Effector memory CD4-positive, alpha-beta T cell (primary cell): ENCODE measurements around the gene DOP1B.

Experiments used
- DNase-seq, 3 donors: peaks; one replicate each; pipeline ENCODE4 v3.0.0-alpha.2; 2020
- H3K27ac ChIP-seq: 2 replicates; pipeline ENCODE4 v1.7.0; 2013; ENCODE audit warnings: mild to moderate bottlenecking, low read length, moderate library complexity; ENCODE audit not compliant: insufficient read depth, poor library complexity, severe bottlenecking
- H3K27me3 ChIP-seq: replicated peaks from 2 replicates; pipeline ENCODE4 v1.7.0; 2013; ENCODE audit warnings: mild to moderate bottlenecking, low read length; ENCODE audit not compliant: insufficient read depth, control insufficient read depth, poor library complexity, severe bottlenecking
- H3K36me3 ChIP-seq: 2 replicates; pipeline ENCODE4 v1.7.0; 2013; ENCODE audit warnings: mild to moderate bottlenecking, low read length, moderate library complexity; ENCODE audit not compliant: control insufficient read depth, insufficient read depth
- H3K4me1 ChIP-seq: 2 replicates; pipeline ENCODE4 v1.7.0; 2013; ENCODE audit warnings: low read length, mild to moderate bottlenecking; ENCODE audit not compliant: control insufficient read depth, insufficient read depth, poor library complexity, severe bottlenecking
- H3K4me3 ChIP-seq: 2 replicates; pipeline ENCODE4 v1.7.0; 2013; ENCODE audit warnings: low read length, low read depth, mild to moderate bottlenecking; ENCODE audit not compliant: insufficient read depth, poor library complexity, severe bottlenecking
- H3K9me3 ChIP-seq: 2 replicates; pipeline ENCODE4 v1.7.0; 2013; ENCODE audit warnings: mild to moderate bottlenecking, low read length, moderate library complexity; ENCODE audit not compliant: control insufficient read depth

DOP1B gene

DNA sequence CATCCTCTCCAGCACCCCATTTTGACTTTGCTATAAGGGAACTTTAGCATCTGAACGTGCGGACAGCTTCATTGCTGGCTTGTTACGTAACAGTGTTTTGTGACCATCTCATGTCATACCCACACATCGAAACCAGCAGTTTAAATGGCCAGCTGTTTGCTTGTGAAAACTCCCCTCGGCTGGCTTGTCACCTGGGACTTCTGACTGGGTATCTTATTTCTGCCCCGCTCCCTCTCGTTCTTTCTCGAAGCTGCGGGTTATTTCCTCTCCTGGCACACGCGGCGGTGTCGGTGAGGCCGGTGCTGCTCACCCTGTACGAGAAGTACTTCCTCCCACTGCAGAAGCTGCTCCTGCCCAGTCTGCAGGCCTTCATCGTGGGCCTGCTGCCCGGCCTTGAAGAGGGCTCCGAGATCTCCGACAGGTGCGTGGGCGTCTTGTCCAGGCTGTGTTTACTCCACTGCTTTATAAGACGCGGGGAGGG lies 43.5 kb downstream of the DOP1B start:
- peaks cover 6% of the 10 kb centered on the region for H3K36me3 ChIP-seq

DNA sequence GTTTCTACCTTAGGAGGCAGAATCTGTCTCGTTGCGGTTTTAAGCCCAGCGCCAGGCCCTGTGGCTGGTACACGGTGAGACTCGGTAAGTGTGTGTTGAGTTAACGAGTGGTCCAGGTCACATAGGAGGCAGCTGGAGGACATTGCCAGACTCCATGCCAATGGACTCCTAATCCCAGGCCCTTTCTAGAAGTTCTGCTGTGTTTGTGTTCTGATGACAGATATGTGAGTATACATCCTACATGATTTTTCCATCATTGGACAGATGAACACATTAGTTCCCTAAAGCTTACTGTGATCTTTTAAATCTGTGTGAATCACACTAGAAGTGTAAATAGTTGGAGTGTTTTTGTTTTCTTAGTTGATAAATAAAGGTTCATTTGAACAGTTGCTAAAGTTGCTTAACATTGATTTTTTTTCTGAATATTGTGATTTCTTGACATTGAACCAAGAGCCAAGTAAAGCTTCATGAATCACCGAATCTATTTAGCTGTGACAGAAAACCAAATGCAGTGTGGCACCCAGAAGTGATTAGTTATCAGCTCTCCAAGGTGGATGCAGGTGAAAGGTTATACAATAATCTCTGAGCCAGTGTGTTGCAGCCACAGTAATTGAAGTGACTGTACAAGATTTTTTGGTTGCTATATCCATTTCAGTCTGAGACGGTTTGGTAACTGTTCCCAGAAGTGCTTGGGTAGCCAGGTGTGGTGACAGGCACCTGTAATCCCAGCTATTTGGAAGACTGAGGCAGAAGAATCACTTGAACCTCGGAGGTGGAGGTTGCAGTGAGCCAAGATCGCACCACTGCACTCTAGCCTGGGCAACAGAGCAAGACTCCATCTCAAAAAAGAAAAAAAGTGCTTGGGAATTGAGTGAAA lies 46.3 kb downstream of the DOP1B start:
- Histone ChIP-seq H3K27ac (no peak overlapping the region), H3K4me3 (no peak overlapping the region), H3K4me1 (no peaks in the 10 kb centered on the region), H3K36me3 (peaks cover 6% of the 10 kb centered on the region), H3K27me3 (no peaks in the 10 kb centered on the region), H3K9me3 (no peaks in the 10 kb centered on the region)
- DNase-seq: no peak

More for the DNA sequence above, 43.5 kb downstream of the DOP1B start:
- Histone ChIP-seq H3K9me3 (no peaks in the 10 kb centered on the region), H3K4me3 (no peak overlapping the region), H3K27me3 (no peaks in the 10 kb centered on the region), H3K4me1 (no peaks in the 10 kb centered on the region), H3K27ac (no peak overlapping the region)
- DNase-seq: no peak

GRCh38 chr21:36203603-36203889 lies 46.9 kb downstream of the DOP1B start:
- no peaks in the 10 kb centered on the region for H3K9me3 ChIP-seq
- no peak overlapping the region for H3K4me3 ChIP-seq
- no peak overlapping the region for H3K27ac ChIP-seq
- H3K4me1 ChIP-seq: no peaks in the 10 kb centered on the region
- H3K27me3 ChIP-seq: no peaks in the 10 kb centered on the region
- no peak for DNase-seq
- H3K36me3 ChIP-seq: peaks cover 6% of the 10 kb centered on the region

DNA sequence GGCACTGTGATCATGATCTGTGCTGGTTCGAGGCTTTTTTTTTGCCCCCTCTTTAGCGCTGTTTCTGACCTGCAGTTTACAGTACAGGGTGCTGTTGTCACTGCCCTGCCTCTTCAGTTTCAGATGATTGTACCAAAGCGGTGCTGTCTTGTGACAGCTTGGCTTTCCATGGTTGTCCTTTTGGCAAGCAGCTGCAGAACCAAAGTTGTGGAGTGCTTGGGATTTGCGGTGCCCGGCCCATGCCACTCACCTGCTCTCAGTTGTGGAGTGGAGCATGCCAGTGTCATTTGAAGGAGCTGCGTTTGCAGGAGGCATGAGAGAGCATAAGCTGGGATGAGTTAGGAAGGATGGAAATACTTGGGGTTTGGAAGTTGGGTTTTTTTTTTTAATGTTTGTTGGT lies 48.4 kb downstream of the DOP1B start:
- Histone ChIP-seq H3K27me3 (no peaks in the 10 kb centered on the region), H3K9me3 (no peaks in the 10 kb centered on the region), H3K27ac (no peak overlapping the region), H3K4me1 (no peaks in the 10 kb centered on the region), H3K36me3 (no peaks in the 10 kb centered on the region), H3K4me3 (no peak overlapping the region)
- no peak for DNase-seq

GRCh38 chr21:36205962-36206361 lies 49.3 kb downstream of the DOP1B start:
- Histone ChIP-seq H3K4me3 (no peak overlapping the region), H3K36me3 (peaks cover 3% of the 10 kb centered on the region), H3K27me3 (no peaks in the 10 kb centered on the region), H3K27ac (no peak overlapping the region), H3K9me3 (no peaks in the 10 kb centered on the region), H3K4me1 (no peaks in the 10 kb centered on the region)
- DNase-seq: no peak
